ENCODE data around the gene PNMA6E. TPM values are rescaled to one million over a fixed set of nuclear protein-coding genes. Genes with fewer than 3 reads are reported as not detected.

The PNMA6E gene
- total RNA-seq, 4 donors from 2014 or later, result not detected

DNA sequence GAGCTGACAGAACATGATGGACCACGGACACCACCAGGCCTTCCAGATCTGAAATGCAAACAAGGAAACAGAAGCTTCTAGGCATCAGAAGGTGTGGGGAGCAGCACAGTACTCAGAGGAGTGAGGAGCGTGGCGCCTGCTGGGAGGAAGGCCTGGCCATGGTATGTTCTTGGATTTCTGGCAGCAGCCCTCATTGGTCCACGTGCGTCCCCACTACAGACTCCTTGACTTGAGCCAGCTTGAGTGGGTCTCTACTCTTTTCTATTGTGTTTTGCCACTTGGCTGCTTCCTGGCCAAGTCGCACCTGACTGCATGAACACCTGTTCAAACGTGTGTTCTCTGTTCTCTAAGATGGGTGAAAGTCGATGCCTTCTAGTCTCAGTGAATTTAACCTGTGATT lies 49.2 kb downstream of the PNMA6E start:
- H3K4me3 ChIP-seq, result no peak overlapping the region
- no peaks in the 10 kb centered on the region for H3K4me1 ChIP-seq
- peaks cover 0 to 42% (median 0%) of the 10 kb centered on the region in 3 donors for H3K36me3 ChIP-seq
- no peak for DNase-seq (ENCODE audit: low spot score in 2 of 2)
- no peak overlapping the region for H3K27ac ChIP-seq
- no peaks in the 10 kb centered on the region for H3K27me3 ChIP-seq
- 87 to 89% methylated on average over 8 of the region's 8 CpGs for WGBS, 2 donors
- TF ChIP-seq POLR2A (IDR thresholded peaks at IDR 0.05), result no peak
- TF ChIP-seq, protein P1, sequence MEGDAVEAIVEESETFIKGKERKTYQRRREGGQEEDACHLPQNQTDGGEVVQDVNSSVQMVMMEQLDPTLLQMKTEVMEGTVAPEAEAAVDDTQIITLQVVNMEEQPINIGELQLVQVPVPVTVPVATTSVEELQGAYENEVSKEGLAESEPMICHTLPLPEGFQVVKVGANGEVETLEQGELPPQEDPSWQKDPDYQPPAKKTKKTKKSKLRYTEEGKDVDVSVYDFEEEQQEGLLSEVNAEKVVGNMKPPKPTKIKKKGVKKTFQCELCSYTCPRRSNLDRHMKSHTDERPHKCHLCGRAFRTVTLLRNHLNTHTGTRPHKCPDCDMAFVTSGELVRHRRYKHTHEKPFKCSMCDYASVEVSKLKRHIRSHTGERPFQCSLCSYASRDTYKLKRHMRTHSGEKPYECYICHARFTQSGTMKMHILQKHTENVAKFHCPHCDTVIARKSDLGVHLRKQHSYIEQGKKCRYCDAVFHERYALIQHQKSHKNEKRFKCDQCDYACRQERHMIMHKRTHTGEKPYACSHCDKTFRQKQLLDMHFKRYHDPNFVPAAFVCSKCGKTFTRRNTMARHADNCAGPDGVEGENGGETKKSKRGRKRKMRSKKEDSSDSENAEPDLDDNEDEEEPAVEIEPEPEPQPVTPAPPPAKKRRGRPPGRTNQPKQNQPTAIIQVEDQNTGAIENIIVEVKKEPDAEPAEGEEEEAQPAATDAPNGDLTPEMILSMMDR (IDR thresholded peaks at IDR 0.05), result no peak
- no peak for TF ChIP-seq EP300 (IDR thresholded peaks at IDR 0.05)
- no peaks in the 10 kb centered on the region for H3K9me3 ChIP-seq

DNA sequence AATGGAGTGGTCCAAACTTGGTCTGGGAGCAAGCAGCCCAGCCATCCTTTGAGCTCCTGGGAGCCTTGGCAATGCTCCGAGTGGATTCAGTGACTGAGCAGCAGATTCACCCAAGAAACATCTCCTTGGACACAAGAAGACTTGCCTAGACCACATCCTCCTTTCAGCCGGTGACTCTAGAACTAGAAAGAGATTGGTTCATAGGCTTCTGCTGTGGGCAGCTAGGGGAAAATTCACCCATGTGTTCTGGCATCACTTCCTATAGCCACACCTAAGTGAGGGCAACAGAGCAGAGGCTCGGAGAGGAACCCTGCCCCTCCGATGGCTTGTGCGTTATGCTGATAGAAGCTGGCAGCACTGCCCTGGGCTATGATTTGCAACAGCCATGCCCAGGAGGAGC lies 51.2 kb downstream of the PNMA6E start:
- Histone ChIP-seq H3K36me3 (peaks cover 0 to 60% (median 0%) of the 10 kb centered on the region in 3 donors), H3K27me3 (no peaks in the 10 kb centered on the region), H3K9me3 (no peaks in the 10 kb centered on the region), H3K4me1 (no peaks in the 10 kb centered on the region), H3K4me3 (no peak overlapping the region), H3K27ac (no peak overlapping the region)
- no peak for DNase-seq (ENCODE audit: low spot score in 2 of 2)
- TF ChIP-seq POLR2A (IDR thresholded peaks at IDR 0.05), result no peak
- 85% methylated on average over 5 of the region's 5 CpGs; no CpG with 5 or more reads in 1 of the 2 donors for whole genome bisulfite sequencing, 2 donors

DNA sequence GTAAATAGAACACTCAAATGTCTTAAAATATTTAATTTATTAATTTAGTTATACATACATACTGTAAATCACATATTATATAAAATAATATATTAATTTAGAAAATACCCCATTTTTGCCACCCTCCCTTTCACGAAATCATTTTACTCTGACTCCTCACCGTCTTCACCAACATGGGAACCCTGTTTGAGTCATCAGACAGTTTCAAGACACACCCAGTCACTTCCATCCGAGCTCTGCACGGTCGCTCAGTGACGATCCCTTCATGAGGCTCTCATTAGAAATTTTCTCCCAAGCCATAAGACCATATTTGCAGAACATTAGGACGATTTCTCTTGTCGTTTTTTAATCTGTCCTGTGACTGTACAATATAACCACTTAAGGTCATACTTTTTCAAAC lies 52.7 kb downstream of the PNMA6E start:
- H3K27ac ChIP-seq, result no peak overlapping the region
- H3K4me1 ChIP-seq, result no peaks in the 10 kb centered on the region
- H3K36me3 ChIP-seq, result peaks cover 0 to 71% (median 0%) of the 10 kb centered on the region in 3 donors
- H3K27me3 ChIP-seq, result no peaks in the 10 kb centered on the region
- H3K9me3 ChIP-seq, result no peaks in the 10 kb centered on the region
- H3K4me3 ChIP-seq, result no peak overlapping the region
- DNase-seq (ENCODE audit: low spot score in 2 of 2), result no peak
- TF ChIP-seq POLR2A (IDR thresholded peaks at IDR 0.05) (no peak), EP300 (IDR thresholded peaks at IDR 0.05) (no peak)
- TF ChIP-seq, protein P1 (IDR thresholded peaks at IDR 0.05), result no peak
- WGBS, 2 donors, result 84 to 96% methylated on average over 8 of the region's 8 CpGs

DNA sequence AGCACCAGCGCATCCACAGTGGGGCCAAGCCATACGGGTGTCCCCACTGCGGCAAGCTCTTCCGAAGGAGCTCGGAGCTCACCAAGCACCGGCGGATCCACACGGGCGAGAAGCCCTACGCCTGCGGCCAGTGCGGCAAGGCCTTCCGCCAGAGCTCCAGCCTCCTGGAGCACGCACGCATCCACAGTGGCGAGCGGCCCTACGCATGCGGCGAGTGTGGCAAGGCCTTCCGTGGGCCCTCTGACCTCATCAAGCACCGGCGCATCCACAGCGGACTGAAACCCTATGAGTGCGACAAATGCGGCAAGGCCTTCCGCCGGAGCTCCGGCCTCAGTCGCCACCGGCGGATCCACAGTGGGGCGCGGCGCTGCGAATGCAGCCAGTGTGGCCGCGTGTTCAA lies 53.6 kb downstream of the PNMA6E start:
- Histone ChIP-seq H3K27me3 (no peaks in the 10 kb centered on the region), H3K9me3 (no peaks in the 10 kb centered on the region), H3K4me1 (no peaks in the 10 kb centered on the region), H3K36me3 (peaks cover 0 to 71% (median 0%) of the 10 kb centered on the region in 3 donors), H3K4me3 (no peak overlapping the region), H3K27ac (no peak overlapping the region)
- DNase-seq (ENCODE audit: low spot score in 2 of 2), result no peak
- TF ChIP-seq POLR2A (IDR thresholded peaks at IDR 0.05), result no peak
- TF ChIP-seq, protein P1 (IDR thresholded peaks at IDR 0.05), result no peak
- no peak for TF ChIP-seq EP300 (IDR thresholded peaks at IDR 0.05)
- WGBS, 2 donors, result 95 to 98% methylated on average over 15 to 32 of the region's 38 CpGs

Small RNA genes lying within 50 kb of the gene (small RNA-seq; reads per million reads assigned to genes)
- gene AC152007.1 (not detected), gene RN7SL667P (not detected)

Other genes starting within 250 kb of the PNMA6E start
- gene MAGEA1, start 222.1 kb downstream of the PNMA6E start, total RNA-seq, result not detected
- under 1 TPM in 1 of 4 donors, not detected in 3; 0.59 TPM for gene PNMA6F, start 79.6 kb downstream of the PNMA6E start, total RNA-seq
- 10 to 100 TPM; 11.8 to 15.9 (median 12.6) TPM for gene ZNF275, start 67.2 kb downstream of the PNMA6E start, total RNA-seq
- 1 to 10 TPM in 1 of 4 donors, under 1 TPM in 3; 0.39 to 1.8 (median 0.75) TPM for gene ZFP92, start 10.1 kb upstream of the PNMA6E start, total RNA-seq
- 1 to 10 TPM; 1.5 to 4.4 (median 3.3) TPM for gene TREX2, start 44.7 kb upstream of the PNMA6E start, total RNA-seq
- 10 to 100 TPM; 27.8 to 79.8 (median 30.6) TPM for gene HAUS7, start 69.2 kb upstream of the PNMA6E start, total RNA-seq
- 100 to 1,000 TPM in 1 of 4 donors, 10 to 100 TPM in 3; 25.6 to 103 (median 59.0) TPM for gene BGN, start 93.6 kb upstream of the PNMA6E start, total RNA-seq
- gene ATP2B3, start 116.3 kb upstream of the PNMA6E start, total RNA-seq, result not detected
- gene CCNQ, start 197.8 kb upstream of the PNMA6E start, total RNA-seq, result 10 to 100 TPM; 26.4 to 36.9 (median 32.2) TPM
- gene DUSP9, start 245.9 kb upstream of the PNMA6E start, total RNA-seq, result not detected